Mesothelial cell of epicardium (in vitro differentiated cells): ENCODE measurements around the gene PRR20B. TPM values are rescaled to one million over a fixed set of nuclear protein-coding genes. Genes with fewer than 3 reads are reported as not detected.
"Not testable (repeated sequence)": the region's sequence is repeated elsewhere in the genome, so short reads cannot be mapped to it uniquely, and the experiment has no call there.

Experiments used
- DNase-seq, 2 experiments: peaks; one replicate each; pipeline ENCODE4 v3.0.0; 2021; ENCODE audit warnings: low spot score in 2 of 2; ENCODE audit not compliant: unreplicated experiment in 2 of 2
- H3K27ac Mint-ChIP-seq: 2 replicates; pipeline ENCODE4 v1.8.0; 2021; ENCODE audit warnings: mixed read lengths
- H3K27me3 Mint-ChIP-seq: 2 replicates; pipeline ENCODE4 v1.8.0; 2021; ENCODE audit warnings: low read depth, mixed read lengths
- H3K36me3 Mint-ChIP-seq: 2 replicates; pipeline ENCODE4 v1.8.0; 2021; ENCODE audit warnings: mixed read lengths
- H3K4me1 Mint-ChIP-seq: 2 replicates; pipeline ENCODE4 v1.8.0; 2021; ENCODE audit warnings: mixed read lengths
- H3K4me3 Mint-ChIP-seq: 2 replicates; pipeline ENCODE4 v1.8.0; 2021; ENCODE audit warnings: mild to moderate bottlenecking, moderate library complexity, mixed read lengths
- H3K9me3 Mint-ChIP-seq: 2 replicates; pipeline ENCODE4 v1.8.0; 2021; ENCODE audit warnings: mixed read lengths
- CTCF ChIP-seq: fragments of 200-600 bp; sonication (generic); IDR thresholded peaks from one replicate; pipeline ENCODE4 v1.5.0; 2021; ENCODE audit warnings: antibody characterized with exemption; ENCODE audit not compliant: unreplicated experiment
- total RNA-seq: library from RNA; stranded (reverse); gene quantifications from 3 replicates; pipeline ENCODE4 v1.2.1, GENCODE V29; 2021

Gene PRR20B
- total RNA-seq, 1 donor from 2014 or later = not detected

- Mint-ChIP-seq H3K27me3 (no peaks in the 10 kb centered on the region), H3K27ac (no peak overlapping the region), H3K9me3 (no peaks in the 10 kb centered on the region), H3K4me3 (no peak overlapping the region), H3K4me1 (no peaks in the 10 kb centered on the region), H3K36me3 (no peaks in the 10 kb centered on the region)
- TF ChIP-seq CTCF = no peak
- no peak for DNase-seq
Observed at GRCh38 chr13:57138988-57139387, 8.3 kb upstream of the PRR20B start.

GRCh38 chr13:57139781-57140180 is 7.5 kb upstream of the PRR20B start:
- not testable (repeated sequence) for H3K27me3 Mint-ChIP-seq, H3K36me3 Mint-ChIP-seq, H3K4me3 Mint-ChIP-seq, H3K9me3 Mint-ChIP-seq, H3K27ac Mint-ChIP-seq, H3K4me1 Mint-ChIP-seq, DNase-seq

GRCh38 chr13:57140235-57140968 is 6.9 kb upstream of the PRR20B start, which contains the start of gene PRR20A:
PRR20A (plus strand) TSS chr13:57140918; CDS start chr13:57141305, 387 bp downstream.
- H3K9me3 Mint-ChIP-seq, DNase-seq, H3K36me3 Mint-ChIP-seq, H3K4me3 Mint-ChIP-seq, H3K27ac Mint-ChIP-seq, H3K27me3 Mint-ChIP-seq, H3K4me1 Mint-ChIP-seq: not testable (repeated sequence)

GRCh38 chr13:57148106-57148505 is 818 bp downstream of the PRR20B start:
- H3K36me3 Mint-ChIP-seq, H3K27me3 Mint-ChIP-seq, H3K4me3 Mint-ChIP-seq, H3K4me1 Mint-ChIP-seq, H3K27ac Mint-ChIP-seq, H3K9me3 Mint-ChIP-seq, DNase-seq: not testable (repeated sequence)

GRCh38 chr13:57153761-57154160 is 6.5 kb downstream of the PRR20B start, which contains the start of gene PRR20C:
PRR20C (plus strand) TSS chr13:57154061; CDS start chr13:57154448, 387 bp downstream.
- H3K9me3 Mint-ChIP-seq, DNase-seq, H3K4me3 Mint-ChIP-seq, H3K36me3 Mint-ChIP-seq, H3K4me1 Mint-ChIP-seq, H3K27ac Mint-ChIP-seq, H3K27me3 Mint-ChIP-seq: not testable (repeated sequence)

- not testable (repeated sequence) for H3K4me1 Mint-ChIP-seq, DNase-seq, H3K27ac Mint-ChIP-seq, H3K36me3 Mint-ChIP-seq, H3K4me3 Mint-ChIP-seq, H3K9me3 Mint-ChIP-seq, H3K27me3 Mint-ChIP-seq
Observed at GRCh38 chr13:57160332-57160731, 13.0 kb downstream of the PRR20B start, which contains the start of gene PRR20D. PRR20D (plus strand) TSS chr13:57160632; CDS start chr13:57161019, 387 bp downstream.

- not testable (repeated sequence) for H3K36me3 Mint-ChIP-seq, H3K27me3 Mint-ChIP-seq, DNase-seq, H3K9me3 Mint-ChIP-seq, H3K4me3 Mint-ChIP-seq, H3K27ac Mint-ChIP-seq, H3K4me1 Mint-ChIP-seq
Observed at GRCh38 chr13:57166897-57167296, 19.6 kb downstream of the PRR20B start, which contains the start of gene PRR20E. PRR20E (plus strand) TSS chr13:57167197; CDS start chr13:57167584, 387 bp downstream.

GRCh38 chr13:57191667-57192066 is 44.4 kb downstream of the PRR20B start:
- Mint-ChIP-seq H3K27ac (no peak overlapping the region), H3K27me3 (no peaks in the 10 kb centered on the region), H3K36me3 (no peaks in the 10 kb centered on the region), H3K9me3 (peaks cover 4% of the 10 kb centered on the region), H3K4me1 (no peaks in the 10 kb centered on the region), H3K4me3 (no peak overlapping the region)
- no peak for DNase-seq
- TF ChIP-seq CTCF = no peak

Other genes starting within 250 kb of the PRR20B start
- not detected in 3 replicates for gene PRR20A, start 6.6 kb upstream of the PRR20B start, total RNA-seq
- gene PRR20C, start 6.6 kb downstream of the PRR20B start, total RNA-seq = not detected in 3 replicates
- not detected in 3 replicates for gene PRR20D, start 13.1 kb downstream of the PRR20B start, total RNA-seq
- not detected in 3 replicates for gene PRR20E, start 19.7 kb downstream of the PRR20B start, total RNA-seq